ENCODE data around the gene PTPRD.

DNA sequence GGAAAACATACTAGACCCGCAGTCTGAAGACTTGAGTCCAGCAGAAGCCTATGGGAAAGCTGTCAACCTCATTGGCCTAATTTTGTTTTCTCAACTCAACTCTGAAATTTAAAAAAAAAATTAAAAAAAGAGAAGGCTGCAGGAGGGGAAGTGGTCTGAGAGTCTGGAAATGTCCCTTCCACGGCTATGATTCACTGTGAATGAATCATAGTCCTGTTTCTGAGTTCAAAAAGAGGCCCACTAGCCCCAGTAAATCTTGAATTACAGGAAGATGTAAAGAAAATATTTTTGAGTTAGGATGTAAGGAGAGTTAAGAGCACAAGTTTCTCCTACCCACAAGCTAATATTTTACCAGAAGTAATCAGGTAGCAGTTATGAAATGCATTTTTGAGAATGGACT lies 2247.8 kb downstream of the PTPRD start:
- TF ChIP-seq, protein P1, sequence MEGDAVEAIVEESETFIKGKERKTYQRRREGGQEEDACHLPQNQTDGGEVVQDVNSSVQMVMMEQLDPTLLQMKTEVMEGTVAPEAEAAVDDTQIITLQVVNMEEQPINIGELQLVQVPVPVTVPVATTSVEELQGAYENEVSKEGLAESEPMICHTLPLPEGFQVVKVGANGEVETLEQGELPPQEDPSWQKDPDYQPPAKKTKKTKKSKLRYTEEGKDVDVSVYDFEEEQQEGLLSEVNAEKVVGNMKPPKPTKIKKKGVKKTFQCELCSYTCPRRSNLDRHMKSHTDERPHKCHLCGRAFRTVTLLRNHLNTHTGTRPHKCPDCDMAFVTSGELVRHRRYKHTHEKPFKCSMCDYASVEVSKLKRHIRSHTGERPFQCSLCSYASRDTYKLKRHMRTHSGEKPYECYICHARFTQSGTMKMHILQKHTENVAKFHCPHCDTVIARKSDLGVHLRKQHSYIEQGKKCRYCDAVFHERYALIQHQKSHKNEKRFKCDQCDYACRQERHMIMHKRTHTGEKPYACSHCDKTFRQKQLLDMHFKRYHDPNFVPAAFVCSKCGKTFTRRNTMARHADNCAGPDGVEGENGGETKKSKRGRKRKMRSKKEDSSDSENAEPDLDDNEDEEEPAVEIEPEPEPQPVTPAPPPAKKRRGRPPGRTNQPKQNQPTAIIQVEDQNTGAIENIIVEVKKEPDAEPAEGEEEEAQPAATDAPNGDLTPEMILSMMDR (conservative IDR thresholded peaks at IDR 0.05 in 1 of 2, IDR thresholded peaks at IDR 0.05 in 1 of 2; ENCODE audit: extremely low read depth in 1 of 2, insufficient read depth in 1 of 2, low read depth in 1 of 2, low read length in 2 of 2): no peak
- TF ChIP-seq EZH2 (IDR thresholded peaks at IDR 0.05; ENCODE audit: borderline replicate concordance, low read length): no peak
